Panc1 (cell line): ENCODE measurements around the gene LENEP. TPM values are rescaled to one million over a fixed set of nuclear protein-coding genes. Genes with fewer than 3 reads are reported as not detected.

Source experiments
- ATAC-seq: fragments of 200-7000 bp; cut with Tn5 transposase; 2 replicates; pipeline ENCODE4 v1.9.1; 2020; ENCODE audit warnings: mild to moderate bottlenecking, moderate library complexity
- BruUV-seq: library from RNA; stranded (reverse); fragments of 400-500 nt; replicated peaks from 2 replicates; lab custom pipeline; 2021; lab: Mats Ljungman, UMichigan
- CTCF ChIA-PET: fragments of 300-600 bp; sonication (Branson Sonifier 250); formaldehyde crosslinking; loops from one replicate; lab custom pipeline; 2022; ENCODE audit warnings: antibody characterized with exemption; lab: Charles Lee
- POLR2A ChIA-PET: fragments of 300-600 bp; sonication (Branson Sonifier 250); formaldehyde crosslinking; loops from one replicate; lab custom pipeline; 2022; ENCODE audit warnings: antibody characterized with exemption; lab: Charles Lee
- DNase-seq: peaks from one replicate; pipeline ENCODE4 v3.0.0-alpha.2; 2010; ENCODE audit warnings: low read depth, low spot score
- H3K27ac ChIP-seq: 2 replicates; pipeline ENCODE4 v1.5.1; 2011; ENCODE audit warnings: mild to moderate bottlenecking, low read length, inconsistent platforms
- H3K27me3 ChIP-seq: fragments of 200-500 bp; sonication (Bioruptor generic); 2 replicates; pipeline ENCODE4 v1.6.0; 2014; ENCODE audit warnings: low read length, inconsistent platforms; ENCODE audit not compliant: control insufficient read depth, insufficient read depth
- H3K36me3 ChIP-seq: fragments of 200-500 bp; sonication (Bioruptor generic); 2 replicates; pipeline ENCODE4 v1.5.1; 2014; ENCODE audit warnings: inconsistent platforms, mild to moderate bottlenecking, low read length, moderate library complexity; ENCODE audit not compliant: control insufficient read depth, insufficient read depth
- H3K4me1 ChIP-seq: 2 replicates; pipeline ENCODE4 v1.5.1; 2011; ENCODE audit warnings: inconsistent platforms, mild to moderate bottlenecking, low read length, moderate library complexity; ENCODE audit not compliant: control insufficient read depth, insufficient read depth
- H3K4me3 ChIP-seq, 2 experiments: 2 replicates each; pipeline ENCODE4 v1.5.1; 2011 to 2012; ENCODE audit warnings: low read depth in 2 of 2, low read length in 2 of 2, mild to moderate bottlenecking in 2 of 2, inconsistent platforms in 1 of 2, moderate library complexity in 1 of 2
- H3K9me3 ChIP-seq: fragments of 200-500 bp; sonication (Bioruptor generic); 2 replicates; pipeline ENCODE4 v1.5.1; 2014; ENCODE audit warnings: low read depth, mild to moderate bottlenecking, inconsistent platforms, low read length, moderate library complexity; ENCODE audit not compliant: control insufficient read depth, insufficient read depth
- POLR2AphosphoS5 ChIP-seq: IDR thresholded peaks from 2 replicates; pipeline ENCODE4 v1.6.1; 2012; ENCODE audit warnings: mild to moderate bottlenecking, low read depth, low read length, moderate library complexity
- SIN3A ChIP-seq: IDR thresholded peaks from 2 replicates; pipeline ENCODE4 v1.6.1; 2012; ENCODE audit warnings: low read depth, mild to moderate bottlenecking, low read length, moderate library complexity, borderline replicate concordance; ENCODE audit not compliant: insufficient read depth
- TCF7L2 ChIP-seq: IDR thresholded peaks from 2 replicates; pipeline ENCODE4 v1.6.1; 2011; ENCODE audit warnings: mild to moderate bottlenecking, low read depth, low read length, inconsistent platforms
- in situ Hi-C: cut with HindIII; loops from 2 replicates; pipeline ENCODE4 v1.10.0; 2016; ENCODE audit warnings: low sequenced_read_pairs, low pct_unique_long_range_greater_than_20kb
- intact Hi-C: fragments of 100-400 bp; cut with micrococcal nuclease; formaldehyde crosslinking; loops from one replicate; pipeline ENCODE4 v1.10.0; 2022; ENCODE audit not compliant: unreplicated experiment
- total RNA-seq: library from RNA; stranded (reverse); gene quantifications from one replicate; pipeline ENCODE4 v1.2.1, GENCODE V29; 2021; ENCODE audit not compliant: unreplicated experiment
- TF ChIP-seq, protein P1 (sequence below), 2 experiments: IDR thresholded peaks; 2 replicates each; pipeline ENCODE4 v1.6.1; 2011 to 2012; ENCODE audit warnings: low read depth in 2 of 2, control low read depth in 1 of 2, low read length in 1 of 2, mild to moderate bottlenecking in 1 of 2, moderate library complexity in 1 of 2; ENCODE audit not compliant: insufficient read depth in 1 of 2
- TF ChIP-seq, protein P2 (sequence below): fragments of 450-650 bp; IDR thresholded peaks from 2 replicates; pipeline ENCODE4 v1.5.1; 2017; ENCODE audit warnings: mild to moderate bottlenecking

Gene LENEP
- total RNA-seq, 1 experiment from 2014 or later, result 0.67 TPM

DNA sequence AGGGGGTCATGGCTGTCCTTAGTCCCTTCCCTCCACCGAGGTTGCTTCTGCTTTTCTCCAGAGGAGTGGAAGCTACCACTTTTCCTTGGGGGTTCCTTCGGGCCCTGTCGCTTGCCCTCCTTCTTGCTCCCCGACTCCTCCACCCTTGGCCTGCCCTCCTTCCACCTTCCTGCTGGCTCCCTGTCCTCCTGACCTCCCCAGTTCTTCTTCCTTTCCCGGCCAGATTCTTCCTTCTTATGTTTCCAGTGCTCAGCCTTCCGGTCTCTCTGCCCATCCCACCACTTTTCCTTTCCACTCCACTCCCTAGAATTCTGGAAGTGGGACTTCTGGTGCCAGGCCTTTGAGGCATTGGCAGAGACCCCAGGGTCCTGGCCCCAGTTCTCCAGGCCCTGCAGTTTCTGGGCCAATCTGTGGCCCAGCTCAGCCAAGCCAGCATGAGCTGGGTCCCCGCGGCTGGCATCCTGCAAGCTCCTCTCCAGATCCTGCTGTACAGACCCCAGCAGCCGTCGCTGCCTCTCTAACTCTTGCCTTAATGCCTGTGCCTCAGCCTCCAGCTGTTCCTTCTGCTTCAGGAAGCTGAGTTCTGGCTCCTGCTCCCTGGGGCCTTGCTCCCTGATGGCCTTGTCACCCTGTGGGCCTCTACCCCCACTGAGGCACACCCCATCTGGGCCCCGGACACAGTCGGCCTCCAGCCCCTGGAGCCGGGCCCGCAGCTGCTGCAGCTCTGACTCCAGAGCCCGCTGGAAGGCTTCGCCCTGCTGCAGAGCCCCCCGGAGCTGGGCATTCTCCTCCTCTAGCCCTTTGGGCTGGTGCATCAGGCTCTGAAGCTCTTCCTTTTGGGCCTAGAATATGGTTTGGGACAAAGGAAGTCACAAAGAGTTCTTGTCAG lies 47.2 kb upstream of the LENEP start:
- TF ChIP-seq, protein P1, sequence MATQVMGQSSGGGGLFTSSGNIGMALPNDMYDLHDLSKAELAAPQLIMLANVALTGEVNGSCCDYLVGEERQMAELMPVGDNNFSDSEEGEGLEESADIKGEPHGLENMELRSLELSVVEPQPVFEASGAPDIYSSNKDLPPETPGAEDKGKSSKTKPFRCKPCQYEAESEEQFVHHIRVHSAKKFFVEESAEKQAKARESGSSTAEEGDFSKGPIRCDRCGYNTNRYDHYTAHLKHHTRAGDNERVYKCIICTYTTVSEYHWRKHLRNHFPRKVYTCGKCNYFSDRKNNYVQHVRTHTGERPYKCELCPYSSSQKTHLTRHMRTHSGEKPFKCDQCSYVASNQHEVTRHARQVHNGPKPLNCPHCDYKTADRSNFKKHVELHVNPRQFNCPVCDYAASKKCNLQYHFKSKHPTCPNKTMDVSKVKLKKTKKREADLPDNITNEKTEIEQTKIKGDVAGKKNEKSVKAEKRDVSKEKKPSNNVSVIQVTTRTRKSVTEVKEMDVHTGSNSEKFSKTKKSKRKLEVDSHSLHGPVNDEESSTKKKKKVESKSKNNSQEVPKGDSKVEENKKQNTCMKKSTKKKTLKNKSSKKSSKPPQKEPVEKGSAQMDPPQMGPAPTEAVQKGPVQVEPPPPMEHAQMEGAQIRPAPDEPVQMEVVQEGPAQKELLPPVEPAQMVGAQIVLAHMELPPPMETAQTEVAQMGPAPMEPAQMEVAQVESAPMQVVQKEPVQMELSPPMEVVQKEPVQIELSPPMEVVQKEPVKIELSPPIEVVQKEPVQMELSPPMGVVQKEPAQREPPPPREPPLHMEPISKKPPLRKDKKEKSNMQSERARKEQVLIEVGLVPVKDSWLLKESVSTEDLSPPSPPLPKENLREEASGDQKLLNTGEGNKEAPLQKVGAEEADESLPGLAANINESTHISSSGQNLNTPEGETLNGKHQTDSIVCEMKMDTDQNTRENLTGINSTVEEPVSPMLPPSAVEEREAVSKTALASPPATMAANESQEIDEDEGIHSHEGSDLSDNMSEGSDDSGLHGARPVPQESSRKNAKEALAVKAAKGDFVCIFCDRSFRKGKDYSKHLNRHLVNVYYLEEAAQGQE (IDR thresholded peaks at IDR 0.05; ENCODE audit: insufficient read depth in 1 of 2, low read depth in 2 of 2, low read length in 1 of 2), result no peak
- TF ChIP-seq SIN3A, result no peak
- no peak for TF ChIP-seq POLR2AphosphoS5
- TF ChIP-seq, protein P2, sequence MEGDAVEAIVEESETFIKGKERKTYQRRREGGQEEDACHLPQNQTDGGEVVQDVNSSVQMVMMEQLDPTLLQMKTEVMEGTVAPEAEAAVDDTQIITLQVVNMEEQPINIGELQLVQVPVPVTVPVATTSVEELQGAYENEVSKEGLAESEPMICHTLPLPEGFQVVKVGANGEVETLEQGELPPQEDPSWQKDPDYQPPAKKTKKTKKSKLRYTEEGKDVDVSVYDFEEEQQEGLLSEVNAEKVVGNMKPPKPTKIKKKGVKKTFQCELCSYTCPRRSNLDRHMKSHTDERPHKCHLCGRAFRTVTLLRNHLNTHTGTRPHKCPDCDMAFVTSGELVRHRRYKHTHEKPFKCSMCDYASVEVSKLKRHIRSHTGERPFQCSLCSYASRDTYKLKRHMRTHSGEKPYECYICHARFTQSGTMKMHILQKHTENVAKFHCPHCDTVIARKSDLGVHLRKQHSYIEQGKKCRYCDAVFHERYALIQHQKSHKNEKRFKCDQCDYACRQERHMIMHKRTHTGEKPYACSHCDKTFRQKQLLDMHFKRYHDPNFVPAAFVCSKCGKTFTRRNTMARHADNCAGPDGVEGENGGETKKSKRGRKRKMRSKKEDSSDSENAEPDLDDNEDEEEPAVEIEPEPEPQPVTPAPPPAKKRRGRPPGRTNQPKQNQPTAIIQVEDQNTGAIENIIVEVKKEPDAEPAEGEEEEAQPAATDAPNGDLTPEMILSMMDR, result no peak
- no peak for TF ChIP-seq TCF7L2
- ChIA-PET CTCF (interaction anchor here (0.5 to 0.6 kb wide), 2 partner anchors 35 to 44 kb away, joined by 3 read pairs; no protein-coding TSS in a partner anchor), POLR2A (no interaction called here)
- H3K27me3 ChIP-seq, result no peaks in the 10 kb centered on the region
- in situ Hi-C loops, result no loop called here
- intact Hi-C loops, result no loop called here
- no peak for ATAC-seq
- H3K36me3 ChIP-seq, result no peaks in the 10 kb centered on the region
- no peak for DNase-seq
- H3K9me3 ChIP-seq, result no peaks in the 10 kb centered on the region
- no peak overlapping the region for H3K27ac ChIP-seq
- H3K4me3 ChIP-seq, result no peak overlapping the region
- BruUV-seq, result no TSS peak
- peaks cover 6% of the 10 kb centered on the region; the same call in 1 of the 2 replicates for H3K4me1 ChIP-seq

DNA sequence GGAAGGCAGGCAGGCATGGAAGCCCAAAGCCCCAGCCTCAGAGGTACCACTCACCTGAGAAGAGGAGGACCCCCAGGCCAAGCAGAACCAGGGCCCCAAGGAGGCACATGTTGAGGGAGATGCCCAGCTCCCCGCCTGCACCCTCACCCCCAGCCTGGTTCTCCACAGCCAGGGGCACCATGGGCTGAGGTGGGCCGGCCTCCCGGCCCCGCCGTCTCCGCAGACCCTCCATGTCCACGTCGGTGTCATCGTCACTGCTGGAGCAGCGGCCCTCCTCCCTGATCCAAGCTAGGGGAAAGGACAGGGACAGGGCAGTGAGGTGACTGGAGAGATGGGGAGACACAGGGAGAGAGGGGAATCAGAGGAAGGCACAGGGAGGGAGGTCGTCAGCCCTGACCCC lies 45.3 kb upstream of the LENEP start:
- BruUV-seq, result no TSS peak
- ChIA-PET CTCF (interaction anchor here (0.6 kb wide), 2 partner anchors 8 to 85 kb away, joined by 3 read pairs; no protein-coding TSS in a partner anchor), POLR2A (no interaction called here)
- H3K36me3 ChIP-seq, result no peaks in the 10 kb centered on the region
- in situ Hi-C loops (no loop called here), intact Hi-C loops (no loop called here)
- H3K9me3 ChIP-seq, result no peaks in the 10 kb centered on the region
- ATAC-seq (no peak), DNase-seq (no peak)
- H3K27ac ChIP-seq, result no peak overlapping the region
- TF ChIP-seq, protein P2, result no peak
- TF ChIP-seq TCF7L2 (no peak), SIN3A (no peak), POLR2AphosphoS5 (no peak)
- TF ChIP-seq, protein P1 (IDR thresholded peaks at IDR 0.05; ENCODE audit: insufficient read depth in 1 of 2, low read depth in 2 of 2, low read length in 1 of 2), result no peak
- H3K27me3 ChIP-seq, result no peaks in the 10 kb centered on the region
- H3K4me1 ChIP-seq, result peaks cover 6% of the 10 kb centered on the region; the same call in 1 of the 2 replicates
- H3K4me3 ChIP-seq, result no peak overlapping the region
